OCI-LY7 (cell line): Measurements from ENCODE around the gene SYK. TPM values are rescaled to one million over a fixed set of nuclear protein-coding genes. Genes with fewer than 3 reads are reported as not detected.

Source experiments
- BruUV-seq: library from RNA; stranded (reverse); fragments of 400-500 nt; replicated peaks from 2 replicates; lab custom pipeline; 2021; lab: Mats Ljungman, UMichigan
- CTCF ChIA-PET: fragments of 300-600 bp; sonication (Branson Sonifier 250); formaldehyde crosslinking; loops from one replicate; lab custom pipeline; 2022; ENCODE audit warnings: antibody characterized with exemption; ENCODE audit not compliant: unreplicated experiment; lab: Charles Lee
- POLR2A ChIA-PET: fragments of 300-600 bp; sonication (Branson Sonifier 250); formaldehyde crosslinking; loops from one replicate; lab custom pipeline; 2022; ENCODE audit warnings: antibody characterized with exemption; lab: Charles Lee
- DNase-seq: peaks from one replicate; pipeline ENCODE4 v3.0.0-alpha.2; 2015; ENCODE audit warnings: low spot score
- H2AFZ ChIP-seq: fragments of 200-600 bp; sonication (generic), shearing (Covaris generic); 2 replicates; pipeline ENCODE4 v1.6.1; 2014; ENCODE audit warnings: mild to moderate bottlenecking, antibody characterized with exemption, low read length, moderate library complexity
- H3K27ac ChIP-seq: fragments of 200-600 bp; sonication (generic); 2 replicates; pipeline ENCODE4 v1.5.1; 2014; ENCODE audit warnings: mixed run types, low read depth, mild to moderate bottlenecking, moderate library complexity, low read length, inconsistent platforms; ENCODE audit not compliant: poor library complexity, severe bottlenecking
- H3K36me3 ChIP-seq: fragments of 200-600 bp; sonication (generic); 2 replicates; pipeline ENCODE4 v1.6.1; 2014; ENCODE audit warnings: mild to moderate bottlenecking, antibody characterized with exemption, low read length, moderate library complexity, mixed read lengths; ENCODE audit not compliant: insufficient read depth
- H3K4me1 ChIP-seq: fragments of 200-600 bp; sonication (generic); 2 replicates; pipeline ENCODE4 v1.5.1; 2014; ENCODE audit warnings: mild to moderate bottlenecking, low read length; ENCODE audit not compliant: insufficient read depth, poor library complexity, severe bottlenecking
- H3K4me2 ChIP-seq: fragments of 200-600 bp; sonication (generic); 2 replicates; pipeline ENCODE4 v1.6.1; 2014; ENCODE audit warnings: mild to moderate bottlenecking, low read length
- H3K4me3 ChIP-seq: fragments of 200-600 bp; sonication (generic); 2 replicates; pipeline ENCODE4 v1.5.1; 2014; ENCODE audit warnings: mild to moderate bottlenecking, low read depth, low read length; ENCODE audit not compliant: poor library complexity, severe bottlenecking
- H3K79me2 ChIP-seq: fragments of 200-600 bp; sonication (generic); 2 replicates; pipeline ENCODE4 v1.6.1; 2016; ENCODE audit warnings: low read depth, mild to moderate bottlenecking, low read length, moderate library complexity, mixed read lengths; ENCODE audit not compliant: insufficient read depth
- H3K9me2 ChIP-seq: fragments of 200-600 bp; sonication (generic); 2 replicates; pipeline ENCODE4 v1.6.1; 2016; ENCODE audit warnings: mild to moderate bottlenecking, low read length, mixed read lengths; ENCODE audit not compliant: insufficient read depth
- H3K9me3 ChIP-seq: fragments of 200-600 bp; sonication (generic); 2 replicates; pipeline ENCODE4 v1.6.1; 2014; ENCODE audit warnings: mild to moderate bottlenecking, mixed run types, low read length, mixed read lengths
- H4K20me1 ChIP-seq: fragments of 200-600 bp; sonication (generic); 2 replicates; pipeline ENCODE4 v1.6.1; 2014; ENCODE audit warnings: mild to moderate bottlenecking, antibody characterized with exemption, low read length, moderate library complexity, mixed read lengths; ENCODE audit not compliant: insufficient read depth
- EZH2phosphoT487 ChIP-seq: fragments of 200-600 bp; sonication (generic); IDR thresholded peaks from 2 replicates; pipeline ENCODE4 v1.6.1; 2018; ENCODE audit warnings: low read depth, borderline replicate concordance, mild to moderate bottlenecking, mixed run types, antibody characterized with exemption, low read length, moderate library complexity, mixed read lengths
- intact Hi-C: fragments of 100-400 bp; cut with micrococcal nuclease; formaldehyde crosslinking; loops from one replicate; pipeline ENCODE4 v1.10.0; 2022; ENCODE audit not compliant: unreplicated experiment
- total RNA-seq, 2 experiments: library from RNA; depleted of rRNA in 1 of 2; stranded (reverse); fragments of >200 nt in 1 of 2; shearing (Covaris generic) in 1 of 2; gene quantifications; 2 replicates each; pipeline ENCODE4 v1.2.3, GENCODE V29; 2014 to 2022
- TF ChIP-seq, protein P1 (sequence below): fragments of 200-600 bp; sonication (generic); conservative IDR thresholded peaks from 2 replicates; pipeline ENCODE4 v1.5.1; 2014; ENCODE audit warnings: mild to moderate bottlenecking, antibody characterized with exemption, low read length, moderate library complexity, mixed read lengths

The SYK gene
- total RNA-seq, 2 experiments from 2014 or later = 112 to 175 TPM

DNA sequence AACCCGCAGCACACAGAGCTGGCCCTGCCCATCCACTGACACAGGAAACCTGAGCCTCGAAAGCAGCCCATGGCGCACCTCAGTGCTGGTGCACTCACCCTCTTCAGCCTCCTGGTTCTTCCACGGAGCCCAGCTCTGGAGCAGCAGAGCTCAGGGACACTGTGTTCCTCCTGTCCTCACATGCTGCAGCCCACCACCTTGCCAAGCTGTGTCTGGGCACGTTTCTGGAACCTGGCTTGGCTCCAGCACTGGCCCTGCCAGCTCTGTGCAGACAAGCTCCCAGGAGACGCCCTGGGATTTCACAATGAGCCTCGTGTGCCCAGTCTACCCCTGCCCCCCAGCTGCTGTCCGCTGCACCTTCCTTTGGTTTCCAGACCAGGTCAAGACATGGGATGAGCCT lies 119.5 kb downstream of the SYK start:
- Histone ChIP-seq H2AFZ (no peak overlapping the region), H3K9me2 (no peaks in the 10 kb centered on the region), H3K4me2 (no peak overlapping the region), H4K20me1 (no peaks in the 10 kb centered on the region), H3K9me3 (no peaks in the 10 kb centered on the region), H3K27ac (no peak overlapping the region), H3K4me1 (peaks cover 41% of the 10 kb centered on the region), H3K36me3 (no peaks in the 10 kb centered on the region), H3K79me2 (no peaks in the 10 kb centered on the region), H3K4me3 (no peak overlapping the region)
- TF ChIP-seq, protein P1, sequence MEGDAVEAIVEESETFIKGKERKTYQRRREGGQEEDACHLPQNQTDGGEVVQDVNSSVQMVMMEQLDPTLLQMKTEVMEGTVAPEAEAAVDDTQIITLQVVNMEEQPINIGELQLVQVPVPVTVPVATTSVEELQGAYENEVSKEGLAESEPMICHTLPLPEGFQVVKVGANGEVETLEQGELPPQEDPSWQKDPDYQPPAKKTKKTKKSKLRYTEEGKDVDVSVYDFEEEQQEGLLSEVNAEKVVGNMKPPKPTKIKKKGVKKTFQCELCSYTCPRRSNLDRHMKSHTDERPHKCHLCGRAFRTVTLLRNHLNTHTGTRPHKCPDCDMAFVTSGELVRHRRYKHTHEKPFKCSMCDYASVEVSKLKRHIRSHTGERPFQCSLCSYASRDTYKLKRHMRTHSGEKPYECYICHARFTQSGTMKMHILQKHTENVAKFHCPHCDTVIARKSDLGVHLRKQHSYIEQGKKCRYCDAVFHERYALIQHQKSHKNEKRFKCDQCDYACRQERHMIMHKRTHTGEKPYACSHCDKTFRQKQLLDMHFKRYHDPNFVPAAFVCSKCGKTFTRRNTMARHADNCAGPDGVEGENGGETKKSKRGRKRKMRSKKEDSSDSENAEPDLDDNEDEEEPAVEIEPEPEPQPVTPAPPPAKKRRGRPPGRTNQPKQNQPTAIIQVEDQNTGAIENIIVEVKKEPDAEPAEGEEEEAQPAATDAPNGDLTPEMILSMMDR = no peak
- no peak for TF ChIP-seq EZH2phosphoT487
- intact Hi-C loops = no loop called here
- no TSS peak for BruUV-seq
- ChIA-PET POLR2A (no interaction called here), CTCF (no interaction called here)
- no peak for DNase-seq

DNA sequence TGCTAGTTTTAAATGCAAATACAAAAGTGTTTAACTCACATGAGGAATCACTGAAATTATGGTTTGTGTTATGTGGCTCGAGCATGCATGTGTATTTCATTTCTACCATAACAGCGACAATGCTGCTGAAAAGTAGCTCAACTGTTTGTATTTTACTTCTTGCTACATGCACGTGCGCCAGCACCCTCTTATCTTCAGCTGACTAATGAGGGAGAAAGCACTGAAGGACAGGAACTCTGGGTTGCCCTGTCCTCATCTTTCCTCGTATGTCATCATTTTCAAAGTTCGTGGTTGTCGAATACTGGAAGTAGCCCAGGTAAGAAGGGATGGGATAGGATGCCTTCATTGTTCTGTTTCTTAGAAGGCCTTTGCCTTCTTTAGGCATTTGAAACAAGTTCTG lies 120.3 kb downstream of the SYK start:
- intact Hi-C loops = loop anchor here (2.0 kb wide), 1 partner anchor 115 kb away; no protein-coding TSS in a partner anchor
- POLR2A ChIA-PET = interaction anchor here (0.6 to 0.9 kb wide), 4 partner anchors 125 to 471 kb away, joined by 3 to 4 read pairs (median 4); no protein-coding TSS in a partner anchor

More for the DNA sequence above, 120.3 kb downstream of the SYK start:
- Histone ChIP-seq H2AFZ (no peak overlapping the region), H3K9me2 (no peaks in the 10 kb centered on the region), H3K79me2 (no peaks in the 10 kb centered on the region), H3K27ac (no peak overlapping the region), H3K4me1 (peaks cover 41% of the 10 kb centered on the region), H3K4me2 (no peak overlapping the region), H3K4me3 (no peak overlapping the region), H3K36me3 (no peaks in the 10 kb centered on the region), H3K9me3 (no peaks in the 10 kb centered on the region), H4K20me1 (no peaks in the 10 kb centered on the region)
- BruUV-seq = no TSS peak
- CTCF ChIA-PET = no interaction called here
- no peak for DNase-seq
- TF ChIP-seq EZH2phosphoT487 = no peak
- TF ChIP-seq, protein P1 = no peak
